ENCODE measurements around the gene DNAL4. TPM values are rescaled to one million over a fixed set of nuclear protein-coding genes. Genes with fewer than 3 reads are reported as not detected.

The DNAL4 gene, protein sequence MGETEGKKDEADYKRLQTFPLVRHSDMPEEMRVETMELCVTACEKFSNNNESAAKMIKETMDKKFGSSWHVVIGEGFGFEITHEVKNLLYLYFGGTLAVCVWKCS
- total RNA-seq, result 1 to 10 TPM; 5.5 to 6.0 TPM

DNA sequence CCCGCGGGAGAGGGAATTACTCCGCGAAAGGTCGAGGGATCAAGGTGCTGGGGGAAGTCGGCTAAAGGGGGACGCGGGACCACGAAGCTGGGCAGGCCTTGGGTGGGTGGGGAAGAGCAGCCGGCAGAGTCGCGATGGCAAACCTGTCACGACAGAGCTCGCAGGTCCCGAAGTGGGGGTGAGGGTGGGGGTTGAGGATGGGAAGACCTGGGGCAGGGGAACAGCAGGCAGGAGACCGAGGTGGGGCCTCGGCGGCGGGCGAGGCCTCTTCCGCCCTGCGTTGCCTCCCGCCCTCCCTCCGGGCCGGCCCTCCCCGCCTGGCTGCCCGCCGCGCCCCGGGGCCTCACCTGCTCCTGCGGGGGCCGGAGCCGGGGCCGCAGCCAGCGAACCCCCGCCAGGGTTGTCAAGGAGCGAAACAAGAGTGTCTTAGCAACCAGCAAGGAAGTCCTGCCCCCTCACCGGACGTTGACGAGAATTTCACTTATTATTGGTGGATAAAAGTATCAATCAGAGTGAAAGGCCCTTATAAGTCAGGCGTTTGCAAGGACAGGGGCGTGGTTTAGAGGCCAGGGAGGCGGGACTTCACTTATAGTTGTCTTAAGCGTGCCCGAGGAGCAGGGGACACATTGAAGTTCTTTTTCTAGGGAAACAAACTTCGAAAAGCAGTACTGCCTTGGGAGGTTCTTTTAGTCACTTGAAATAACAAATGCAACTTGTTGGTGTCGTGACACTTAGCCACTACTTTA, at the start of gene DNAL4:
Gene DNAL4 (minus strand): TSS at position 423 of the 746 bp plus-strand sequence. CDS start 11,412 bp downstream, outside the sequence.
- POLR2A ChIA-PET, result interaction anchor here (1.0 to 1.3 kb wide), 2 partner anchors 11 to 49 kb away, joined by 3 read pairs; no protein-coding TSS in a partner anchor
- ATAC-seq, result peak; percentile 97
- TF ChIP-seq, protein P1, sequence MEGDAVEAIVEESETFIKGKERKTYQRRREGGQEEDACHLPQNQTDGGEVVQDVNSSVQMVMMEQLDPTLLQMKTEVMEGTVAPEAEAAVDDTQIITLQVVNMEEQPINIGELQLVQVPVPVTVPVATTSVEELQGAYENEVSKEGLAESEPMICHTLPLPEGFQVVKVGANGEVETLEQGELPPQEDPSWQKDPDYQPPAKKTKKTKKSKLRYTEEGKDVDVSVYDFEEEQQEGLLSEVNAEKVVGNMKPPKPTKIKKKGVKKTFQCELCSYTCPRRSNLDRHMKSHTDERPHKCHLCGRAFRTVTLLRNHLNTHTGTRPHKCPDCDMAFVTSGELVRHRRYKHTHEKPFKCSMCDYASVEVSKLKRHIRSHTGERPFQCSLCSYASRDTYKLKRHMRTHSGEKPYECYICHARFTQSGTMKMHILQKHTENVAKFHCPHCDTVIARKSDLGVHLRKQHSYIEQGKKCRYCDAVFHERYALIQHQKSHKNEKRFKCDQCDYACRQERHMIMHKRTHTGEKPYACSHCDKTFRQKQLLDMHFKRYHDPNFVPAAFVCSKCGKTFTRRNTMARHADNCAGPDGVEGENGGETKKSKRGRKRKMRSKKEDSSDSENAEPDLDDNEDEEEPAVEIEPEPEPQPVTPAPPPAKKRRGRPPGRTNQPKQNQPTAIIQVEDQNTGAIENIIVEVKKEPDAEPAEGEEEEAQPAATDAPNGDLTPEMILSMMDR (IDR thresholded peaks at IDR 0.05), result no peak
- intact Hi-C loops (cut with micrococcal nuclease), result no loop called here
- Mint-ChIP-seq H3K4me1 (ENCODE audit: low read depth) (peaks cover 23% of the 10 kb centered on the region), H3K36me3 (ENCODE audit: low read depth) (no peaks in the 10 kb centered on the region), H3K27me3 (peaks cover 3% of the 10 kb centered on the region), H3K9me3 (no peaks in the 10 kb centered on the region), H3K27ac (peak within 1 kb of the TSS; percentile 82), H3K4me3 (peak within 1 kb of the TSS; percentile 85)
- DNase-seq, result peak; percentile 97
- CTCF ChIA-PET, result interaction anchor here (1.2 to 3.6 kb wide), 3 partner anchors 25 to 75 kb away, joined by 4 to 14 read pairs (median 4); no protein-coding TSS in a partner anchor

DNA sequence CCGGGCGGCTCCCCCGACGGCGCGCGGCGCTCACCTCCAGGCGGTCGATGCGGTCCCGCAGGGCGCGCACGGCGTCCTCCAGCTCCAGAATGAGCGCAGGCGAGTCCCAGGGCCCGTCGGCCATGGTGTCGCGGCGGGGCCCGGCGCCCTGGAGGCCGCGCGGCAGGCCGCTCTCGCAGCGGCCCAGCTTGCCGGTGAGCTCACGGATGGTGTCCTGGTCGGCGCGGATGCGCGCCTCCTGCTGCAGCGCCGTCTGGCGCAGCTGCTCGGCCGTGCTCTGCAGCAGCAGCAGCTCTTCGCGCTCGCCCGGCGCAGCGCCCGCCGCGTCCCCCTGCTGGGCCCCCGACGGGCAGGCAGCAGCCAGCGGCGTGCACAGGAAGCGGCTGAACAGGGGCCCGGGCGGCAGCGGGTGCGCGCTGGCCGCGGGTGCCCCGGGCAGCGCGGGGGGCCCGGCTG, 49.3 kb upstream of the DNAL4 start:
- intact Hi-C loops (cut with micrococcal nuclease), result no loop called here
- H3K27ac Mint-ChIP-seq, result no peak overlapping the region
- H3K36me3 Mint-ChIP-seq (ENCODE audit: low read depth), result no peaks in the 10 kb centered on the region
- ChIA-PET CTCF (interaction anchor here (1.1 to 2.4 kb wide), 12 partner anchors 10 to 109 kb away, joined by 3 to 18 read pairs (median 6); no protein-coding TSS in a partner anchor), POLR2A (interaction anchor here (0.7 to 1.6 kb wide), 5 partner anchors 8 to 85 kb away, joined by 3 to 4 read pairs (median 4); no protein-coding TSS in a partner anchor)
- peak overlapping the region; percentile 18 for H3K4me3 Mint-ChIP-seq
- peaks cover 21% of the 10 kb centered on the region for H3K27me3 Mint-ChIP-seq
- peak; percentile 63 for DNase-seq
- H3K4me1 Mint-ChIP-seq (ENCODE audit: low read depth), result peaks cover 10% of the 10 kb centered on the region
- ATAC-seq, result peak; percentile 86
- H3K9me3 Mint-ChIP-seq, result no peaks in the 10 kb centered on the region
- TF ChIP-seq, protein P1 (IDR thresholded peaks at IDR 0.05), result peak; percentile 38

DNA sequence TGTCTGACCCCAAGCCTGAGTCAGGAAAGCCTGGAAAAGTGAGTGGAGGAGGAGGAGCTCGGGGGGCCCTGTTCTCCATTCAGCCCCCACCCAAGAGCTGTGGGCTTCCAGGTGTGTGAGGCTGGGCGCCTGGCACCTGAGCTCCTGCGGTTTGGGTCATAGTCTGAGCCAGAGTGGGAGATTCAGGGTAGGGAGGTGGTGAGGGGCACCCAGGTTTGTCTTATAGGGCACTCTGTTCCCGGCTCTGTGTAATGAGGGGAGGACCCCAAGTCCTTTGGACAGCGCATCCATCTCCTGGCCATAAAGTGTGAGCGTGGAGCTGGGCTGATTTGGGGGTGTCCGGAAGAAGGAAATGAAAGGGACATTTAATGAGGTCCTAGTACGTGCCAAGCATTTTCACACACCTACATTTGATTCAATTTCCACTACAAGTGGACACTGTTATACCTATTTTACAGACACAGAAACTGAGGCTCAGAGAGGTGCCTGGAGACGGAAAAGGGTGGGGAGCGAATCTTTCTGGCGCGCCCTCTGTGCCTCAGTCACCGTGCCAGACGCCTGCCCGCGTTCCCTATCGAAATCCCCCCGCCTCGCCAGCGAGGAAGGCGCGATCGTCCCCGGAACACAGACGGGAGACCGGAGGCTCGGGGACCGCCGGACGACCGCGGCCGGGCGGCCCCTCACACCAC, 48.7 kb upstream of the DNAL4 start:
- peaks cover 10% of the 10 kb centered on the region for H3K4me1 Mint-ChIP-seq (ENCODE audit: low read depth)
- H3K27ac Mint-ChIP-seq, result no peak overlapping the region
- intact Hi-C loops (cut with micrococcal nuclease), result no loop called here
- H3K9me3 Mint-ChIP-seq, result no peaks in the 10 kb centered on the region
- CTCF ChIA-PET, result interaction anchor here (1.1 to 2.4 kb wide), 12 partner anchors 10 to 108 kb away, joined by 3 to 18 read pairs (median 6); no protein-coding TSS in a partner anchor
- H3K27me3 Mint-ChIP-seq, result peaks cover 21% of the 10 kb centered on the region
- no peak for DNase-seq
- TF ChIP-seq, protein P1 (IDR thresholded peaks at IDR 0.05), result no peak
- ATAC-seq, result no peak
- peak overlapping the region; percentile 64 for H3K4me3 Mint-ChIP-seq
- no peaks in the 10 kb centered on the region for H3K36me3 Mint-ChIP-seq (ENCODE audit: low read depth)
- POLR2A ChIA-PET, result interaction anchor here (0.7 to 1.6 kb wide), 4 partner anchors 11 to 85 kb away, joined by 3 to 4 read pairs (median 4); no protein-coding TSS in a partner anchor

DNA sequence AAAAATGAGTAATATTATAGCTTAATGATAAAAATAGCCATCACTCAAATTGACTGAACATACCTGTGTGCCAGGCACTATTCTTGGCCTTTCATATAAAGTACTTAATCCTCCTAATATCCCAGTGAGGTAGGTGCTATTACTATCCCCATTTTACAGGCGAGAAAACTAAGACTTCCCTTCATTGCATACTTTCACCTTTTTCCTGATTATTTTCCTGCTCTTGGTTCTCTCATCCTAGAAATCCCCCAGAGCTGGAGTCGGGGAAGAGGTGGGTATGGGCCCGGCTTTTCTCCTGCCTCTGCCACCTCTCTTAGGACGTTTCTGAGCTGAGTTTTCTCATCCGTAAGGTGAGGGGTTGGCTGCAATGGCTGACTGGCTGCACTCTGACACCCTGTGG, 47.7 kb upstream of the DNAL4 start:
- CTCF ChIA-PET, result interaction anchor here (1.0 kb wide), 1 partner anchor 117 kb away, joined by 4 read pairs; no protein-coding TSS in a partner anchor
- Mint-ChIP-seq H3K4me3 (no peak overlapping the region), H3K9me3 (no peaks in the 10 kb centered on the region), H3K4me1 (ENCODE audit: low read depth) (peaks cover 10% of the 10 kb centered on the region), H3K36me3 (ENCODE audit: low read depth) (no peaks in the 10 kb centered on the region), H3K27me3 (peaks cover 18% of the 10 kb centered on the region), H3K27ac (no peak overlapping the region)
- TF ChIP-seq, protein P1 (IDR thresholded peaks at IDR 0.05), result no peak
- intact Hi-C loops (cut with micrococcal nuclease), result no loop called here
- ATAC-seq (no peak), DNase-seq (no peak)
- POLR2A ChIA-PET, result interaction anchor here (1.0 kb wide), 1 partner anchor 57 kb away, joined by 3 read pairs; no protein-coding TSS in a partner anchor

Data from activated CD8-positive, alpha-beta T cell treated with anti-CD3 and anti-CD28 coated beads for 36 hours (primary cell).